NCI-H146 treated with DMSO at 0.1 percent for 48 hours (cell line): ENCODE measurements around the gene DAZAP1.

Experiments used
- DNase-seq: peaks from one replicate; lab custom pipeline; 2025; ENCODE audit not compliant: unreplicated experiment; lab: John Stamatoyannopoulos, UW

Gene DAZAP1

GRCh38 chr19:1407528-1408299, at the start of gene DAZAP1:
DAZAP1 (plus strand) TSS chr19:1407586; CDS start chr19:1407774, 188 bp downstream.
- no peak for DNase-seq

- DNase-seq: no peak
Measured at GRCh38 chr19:1360126-1360817, 47.1 kb upstream of the DAZAP1 start.

GRCh38 chr19:1360818-1361461, 46.4 kb upstream of the DAZAP1 start:
- no peak for DNase-seq

- DNase-seq: no peak
Measured at GRCh38 chr19:1361601-1362386, 45.6 kb upstream of the DAZAP1 start.

- no peak for DNase-seq
Measured at GRCh38 chr19:1362387-1363257, 44.8 kb upstream of the DAZAP1 start.

- DNase-seq: no peak
Measured at GRCh38 chr19:1363599-1363998, 43.8 kb upstream of the DAZAP1 start.

- no peak for DNase-seq
Measured at GRCh38 chr19:1364070-1364704, 43.2 kb upstream of the DAZAP1 start.

GRCh38 chr19:1365319-1366269, 41.8 kb upstream of the DAZAP1 start:
- DNase-seq: no peak

- DNase-seq: no peak
Measured at GRCh38 chr19:1366296-1366695, 41.1 kb upstream of the DAZAP1 start.

- DNase-seq: no peak
Measured at GRCh38 chr19:1366899-1367870, 40.2 kb upstream of the DAZAP1 start.

GRCh38 chr19:1369214-1369805, 38.1 kb upstream of the DAZAP1 start:
- no peak for DNase-seq

- no peak for DNase-seq
Measured at GRCh38 chr19:1370579-1371361, 36.6 kb upstream of the DAZAP1 start.

GRCh38 chr19:1373042-1373533, 34.3 kb upstream of the DAZAP1 start:
- DNase-seq: no peak

GRCh38 chr19:1373534-1374249, 33.7 kb upstream of the DAZAP1 start:
- DNase-seq: no peak

- no peak for DNase-seq
Measured at GRCh38 chr19:1374250-1374577, 33.2 kb upstream of the DAZAP1 start.

- DNase-seq: no peak
Measured at GRCh38 chr19:1376415-1376805, 31.0 kb upstream of the DAZAP1 start.
